GM12878 (cell line): ENCODE data around the gene PRDM16. TPM values are rescaled to one million over a fixed set of nuclear protein-coding genes. Genes with fewer than 3 reads are reported as not detected.

Source experiments
- ATAC-seq: fragments of 200-7000 bp; cut with Tn5 transposase; 3 replicates; pipeline ENCODE4 v1.9.1; 2020; ENCODE audit warnings: mild to moderate bottlenecking, moderate library complexity
- BruUV-seq: library from RNA; stranded (reverse); fragments of 400-500 nt; replicated peaks from 2 replicates; lab custom pipeline; 2021; lab: Mats Ljungman, UMichigan
- CTCF ChIA-PET: fragments of 300-600 bp; sonication (Branson Sonifier 250); formaldehyde crosslinking; extraction: SDS; loops from one replicate; lab custom pipeline; 2021; ENCODE audit warnings: inconsistent platforms; lab: Yijun Ruan, JAX
- POLR2A ChIA-PET: fragments of 350-600 bp; formaldehyde crosslinking; extraction: SDS; loops from one replicate; lab custom pipeline; 2021; ENCODE audit warnings: inconsistent platforms; lab: Charles Lee
- RAD21 ChIA-PET: fragments of 300-600 bp; sonication (Branson Sonifier 250); formaldehyde crosslinking; loops from one replicate; lab custom pipeline; 2023; ENCODE audit warnings: antibody characterized with exemption; ENCODE audit not compliant: unreplicated experiment; lab: Charles Lee
- SMC1A ChIA-PET: fragments of 300-600 bp; sonication (Branson Sonifier 250); formaldehyde crosslinking; loops from one replicate; lab custom pipeline; 2023; ENCODE audit not compliant: unreplicated experiment, uncharacterized antibody; lab: Charles Lee
- DNase-seq: peaks from one replicate; pipeline ENCODE4 v3.0.0-alpha.2; 2011; ENCODE audit warnings: low read depth, low spot score
- FAIRE-seq: peaks from 3 replicates; lab custom pipeline; 2011; peaks lifted over from hg19 to GRCh38; lab: Jason Lieb, UNC
- H2AFZ ChIP-seq: 2 replicates; pipeline ENCODE4 v1.6.0; 2011; ENCODE audit warnings: low read depth, low read length, control low read depth; ENCODE audit not compliant: control insufficient read depth
- H3K27ac ChIP-seq: 2 replicates; pipeline ENCODE4 v1.5.1; 2011; ENCODE audit warnings: control low read depth; ENCODE audit not compliant: control insufficient read depth, insufficient read depth
- H3K27me3 ChIP-seq, 2 experiments: replicated peaks in 1 of 2; 2 replicates each; pipeline versions ENCODE4 v1.6.0 to v1.6.1; 2011; ENCODE audit warnings: low read length in 1 of 2; ENCODE audit not compliant: control insufficient read depth in 2 of 2, insufficient read depth in 2 of 2
- H3K36me3 ChIP-seq, 2 experiments: 2 replicates each; pipeline ENCODE4 v1.5.1; 2011; ENCODE audit warnings: low read length in 1 of 2; ENCODE audit not compliant: control insufficient read depth in 2 of 2, insufficient read depth in 2 of 2
- H3K4me1 ChIP-seq: 2 replicates; pipeline ENCODE4 v1.6.1; 2011; ENCODE audit warnings: mild to moderate bottlenecking, low read length, moderate library complexity, mixed read lengths; ENCODE audit not compliant: control insufficient read depth, insufficient read depth
- H3K4me2 ChIP-seq: 2 replicates; pipeline ENCODE4 v1.6.0; 2011; ENCODE audit warnings: control low read depth; ENCODE audit not compliant: control insufficient read depth, insufficient read depth
- H3K4me3 ChIP-seq: fragments of 200-600 bp; sonication (generic); 2 replicates; pipeline ENCODE4 v1.5.1; 2016
- H3K79me2 ChIP-seq: 2 replicates; pipeline ENCODE4 v1.6.0; 2011; ENCODE audit warnings: low read length; ENCODE audit not compliant: control insufficient read depth, insufficient read depth
- H3K9ac ChIP-seq: 2 replicates; pipeline ENCODE4 v1.8.0; 2011; ENCODE audit warnings: low read length, control low read depth, mixed read lengths; ENCODE audit not compliant: control insufficient read depth, insufficient read depth
- H3K9me3 ChIP-seq: replicated peaks from 3 replicates; pipeline ENCODE4 v1.5.1; 2011; ENCODE audit warnings: mild to moderate bottlenecking, low read length; ENCODE audit not compliant: control insufficient read depth, insufficient read depth
- H4K20me1 ChIP-seq: 2 replicates; pipeline ENCODE4 v1.6.0; 2011; ENCODE audit not compliant: control insufficient read depth, insufficient read depth
- BCL3 ChIP-seq: IDR thresholded peaks from 2 replicates; pipeline ENCODE4 v1.6.1; 2011; ENCODE audit warnings: borderline replicate concordance, low read depth, mild to moderate bottlenecking, moderate library complexity, low read length; ENCODE audit not compliant: insufficient read depth, poor library complexity, severe bottlenecking
- KDM1A ChIP-seq: fragments of 200-600 bp; sonication (generic); IDR thresholded peaks from 2 replicates; pipeline ENCODE4 v1.6.1; 2016; ENCODE audit warnings: borderline replicate concordance
- PBX3 ChIP-seq: IDR thresholded peaks from 2 replicates; pipeline ENCODE4 v1.6.1; 2011; ENCODE audit warnings: mild to moderate bottlenecking, low read depth, low read length, moderate library complexity; ENCODE audit not compliant: insufficient replicate concordance
- SMARCA5 ChIP-seq: fragments of 450-650 bp; IDR thresholded peaks from 2 replicates; pipeline ENCODE4 v1.6.1; 2017; ENCODE audit warnings: mild to moderate bottlenecking
- TCF3 ChIP-seq: IDR thresholded peaks from 2 replicates; pipeline ENCODE4 v1.6.1; 2012; ENCODE audit warnings: low read depth, mild to moderate bottlenecking, low read length, borderline replicate concordance; ENCODE audit not compliant: insufficient read depth
- WGBS: methylation state at CpG from one replicate; pipeline ENCODE4 v1.1.6; 2016; ENCODE audit warnings: low lambda C conversion rate; ENCODE audit not compliant: insufficient replicate concordance, insufficient coverage; ENCODE audit errors: missing lambda C conversion rate; 5-methylcytosine and 5-hydroxymethylcytosine counted together
- in situ Hi-C: fragments of 300-500 bp; cut with MboI; formaldehyde crosslinking; loops from 9 replicates; pipeline ENCODE4 v1.14.3; 2018; ENCODE audit warnings: mixed read lengths
- intact Hi-C: fragments of 100-400 bp; cut with micrococcal nuclease; formaldehyde crosslinking; loops from one replicate; pipeline ENCODE4 v1.14.2; 2022; ENCODE audit not compliant: unreplicated experiment
- polyA plus RNA-seq, 11 experiments: library from polyadenylated mRNA; depleted of rRNA in 4 of 11; unstranded in 6 of 11; stranded (reverse) in 5 of 11; fragments of >200 nt; fragmentation: Nextera tagmentation in 4 of 11; fragmentation: Illumina TruSeq in 1 of 11; extraction: Ambion mirVana in 4 of 11; extraction: Trizol in 1 of 11; gene quantifications; 1 replicate in 1 of 11; 2 replicates in 10 of 11; pipeline versions ENCODE4 v1.2.1 to v1.2.3, GENCODE V29; 2011 to 2016; ENCODE audit warnings: inconsistent platforms in 2 of 11, missing spikeins in 2 of 11, low read depth in 1 of 11
- total RNA-seq, 4 experiments: library from RNA; depleted of rRNA in 3 of 4; stranded (reverse); fragments of >200 nt in 3 of 4; fragmentation: Illumina TruSeq in 1 of 4; extraction: Trizol in 1 of 4; gene quantifications; 2 replicates each; pipeline versions ENCODE4 v1.2.1 to v1.2.3, GENCODE V29; 2013 to 2021

PRDM16 gene
- total and polyA plus RNA-seq, 10 of the 15 experiments (the other 5 are each of a cell fraction or from before 2014, with no cell fraction given) = 0.03 TPM; not detected in 9

- H3K4me1 ChIP-seq = no peaks in the 10 kb centered on the region
- FAIRE-seq (no peak), ATAC-seq (no peak), DNase-seq (no peak)
- 60% methylated on average over 22 of the region's 22 CpGs for WGBS
- H3K9ac ChIP-seq = no peak overlapping the region
- peak; percentile 34 for TF ChIP-seq PBX3
- peak; percentile 83 for TF ChIP-seq BCL3
- no peak for TF ChIP-seq TCF3
- no peak for TF ChIP-seq KDM1A
- no peak for TF ChIP-seq SMARCA5
- SMC1A ChIA-PET = no interaction called here
- H4K20me1 ChIP-seq = no peaks in the 10 kb centered on the region
- RAD21 ChIA-PET = no interaction called here
- H3K27ac ChIP-seq = no peak overlapping the region
- no peak overlapping the region for H2AFZ ChIP-seq
- intact Hi-C loops (no loop called here), in situ Hi-C loops (no loop called here)
- no TSS peak for BruUV-seq
- no peaks in the 10 kb centered on the region for H3K9me3 ChIP-seq
- H3K27me3 ChIP-seq = no peaks in the 10 kb centered on the region; a peak in 1 of 4 replicates
- POLR2A ChIA-PET = no interaction called here
- H3K4me3 ChIP-seq = no peak overlapping the region
- H3K36me3 ChIP-seq = no peaks in the 10 kb centered on the region
- CTCF ChIA-PET = no interaction called here
- no peak overlapping the region for H3K4me2 ChIP-seq
- no peaks in the 10 kb centered on the region for H3K79me2 ChIP-seq
These were observed 296.6 kb downstream of the PRDM16 start for GRCh38 chr1:3365523-3366125.
